ENCODE data around the gene GTSE1.

GTSE1 gene

GRCh38 chr22:46267431-46268279 is 29.0 kb upstream of the GTSE1 start, which contains the start of gene TTC38:
TTC38 (plus strand) TSS chr22:46268008; CDS start chr22:46268040, 32 bp downstream.
- Mint-ChIP-seq H3K9me3 (peaks cover 9% of the 10 kb centered on the region), H3K27me3 (peaks cover 23% of the 10 kb centered on the region), H3K4me1 (peaks cover 12% of the 10 kb centered on the region), H3K4me3 (peak within 1 kb of the TSS; percentile 81), H3K36me3 (ENCODE audit: low read depth) (no peaks in the 10 kb centered on the region), H3K27ac (no peak within 1 kb of the TSS)
- peak; percentile 66 for ATAC-seq
- peak; percentile 59 for DNase-seq

GRCh38 chr22:46269564-46269963 is 27.1 kb upstream of the GTSE1 start:
- Mint-ChIP-seq H3K4me3 (no peak overlapping the region), H3K36me3 (ENCODE audit: low read depth) (no peaks in the 10 kb centered on the region), H3K27ac (no peak overlapping the region), H3K9me3 (peaks cover 9% of the 10 kb centered on the region), H3K27me3 (peaks cover 9% of the 10 kb centered on the region), H3K4me1 (peaks cover 12% of the 10 kb centered on the region)
- DNase-seq (no peak), ATAC-seq (no peak)

DNA sequence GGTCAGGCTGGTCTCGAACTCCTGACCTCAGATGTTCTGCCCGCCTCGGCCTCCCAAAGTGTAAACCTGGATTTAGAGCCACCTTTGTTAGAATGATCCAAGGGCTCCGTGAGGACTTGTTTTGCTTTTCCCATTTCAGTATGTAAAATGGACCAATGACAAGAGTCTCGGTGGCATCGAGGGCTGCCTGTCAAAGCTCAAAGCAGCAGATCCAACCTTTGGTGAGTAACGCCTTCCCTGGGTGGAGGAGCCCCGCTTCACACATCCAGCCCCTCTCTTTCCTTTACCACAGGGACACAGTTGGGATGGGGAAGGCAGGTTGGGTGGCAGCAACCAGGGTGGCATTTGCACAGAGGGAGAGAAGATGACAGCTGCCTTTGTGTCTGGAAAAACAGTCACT is 24.5 kb upstream of the GTSE1 start:
- ATAC-seq (no peak), DNase-seq (no peak)
- Mint-ChIP-seq H3K4me1 (peaks cover 10% of the 10 kb centered on the region), H3K27ac (no peak overlapping the region), H3K36me3 (ENCODE audit: low read depth) (peaks cover 7% of the 10 kb centered on the region), H3K9me3 (no peaks in the 10 kb centered on the region), H3K4me3 (no peak overlapping the region), H3K27me3 (no peaks in the 10 kb centered on the region)

- Mint-ChIP-seq H3K4me1 (peaks cover 7% of the 10 kb centered on the region), H3K27ac (no peak overlapping the region), H3K27me3 (no peaks in the 10 kb centered on the region), H3K36me3 (ENCODE audit: low read depth) (peaks cover 7% of the 10 kb centered on the region), H3K9me3 (no peaks in the 10 kb centered on the region), H3K4me3 (no peak overlapping the region)
- no peak for ATAC-seq
- DNase-seq: no peak
Observed at GRCh38 chr22:46272762-46273431, 23.8 kb upstream of the GTSE1 start.

GRCh38 chr22:46273432-46274148 is 23.1 kb upstream of the GTSE1 start:
- ATAC-seq: no peak
- no peak for DNase-seq
- Mint-ChIP-seq H3K27me3 (no peaks in the 10 kb centered on the region), H3K27ac (no peak overlapping the region), H3K9me3 (no peaks in the 10 kb centered on the region), H3K4me1 (peaks cover 3% of the 10 kb centered on the region), H3K36me3 (ENCODE audit: low read depth) (peaks cover 9% of the 10 kb centered on the region), H3K4me3 (no peak overlapping the region)

DNA sequence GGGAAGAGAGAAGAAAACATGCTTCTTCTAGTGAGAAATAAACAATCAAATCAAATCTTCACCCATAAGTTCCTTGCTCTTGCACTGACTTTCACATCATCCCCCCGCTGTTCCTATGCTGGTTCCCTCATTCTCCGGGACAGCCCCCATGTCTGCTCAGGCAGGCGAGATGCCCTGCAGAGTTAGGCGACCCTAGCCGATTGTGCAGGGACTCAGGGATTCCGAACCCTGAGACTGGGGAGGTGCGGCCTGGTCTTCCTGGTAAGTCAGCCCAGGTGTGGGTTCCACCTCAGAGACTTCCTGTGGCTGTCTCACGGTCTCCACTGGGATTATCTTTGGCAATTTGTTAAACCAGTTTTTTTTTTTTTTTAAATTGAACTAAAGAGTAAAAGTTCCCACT is 22.3 kb upstream of the GTSE1 start:
- ATAC-seq: no peak
- Mint-ChIP-seq H3K27me3 (no peaks in the 10 kb centered on the region), H3K9me3 (no peaks in the 10 kb centered on the region), H3K4me1 (peaks cover 3% of the 10 kb centered on the region), H3K36me3 (ENCODE audit: low read depth) (peaks cover 9% of the 10 kb centered on the region), H3K27ac (no peak overlapping the region), H3K4me3 (no peak overlapping the region)
- DNase-seq: no peak

DNA sequence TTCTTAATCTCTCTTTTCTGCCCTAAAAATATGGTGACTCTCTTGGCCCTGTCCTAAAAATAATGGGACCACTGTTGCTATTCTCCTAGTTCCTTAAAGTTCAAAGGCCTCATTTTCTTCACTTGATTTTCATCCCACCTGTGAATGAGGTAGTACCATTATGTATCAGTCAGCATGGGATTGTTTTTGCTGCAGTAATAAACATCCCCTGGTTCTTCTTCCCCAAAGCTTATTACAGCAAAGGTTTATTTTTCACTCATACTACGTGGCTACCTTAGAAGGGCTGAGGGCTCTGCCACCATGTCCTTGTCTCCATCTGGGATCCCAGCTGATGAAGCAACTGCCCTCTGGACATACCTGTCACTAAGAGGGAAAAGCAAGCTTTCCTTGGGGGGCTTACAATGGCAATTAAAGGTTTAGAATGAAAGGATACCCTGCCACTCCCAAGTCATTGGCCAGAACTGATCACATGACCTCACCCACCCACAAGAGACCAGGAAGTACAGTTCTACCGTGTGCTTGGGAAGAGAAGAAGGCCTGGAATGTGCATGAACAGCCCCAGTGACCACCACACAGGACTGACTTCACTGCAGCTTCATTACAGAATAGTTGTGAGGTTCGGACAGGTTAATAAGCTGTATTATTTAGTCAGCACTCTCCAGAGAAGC is 21.1 kb upstream of the GTSE1 start:
- Mint-ChIP-seq H3K4me1 (no peaks in the 10 kb centered on the region), H3K4me3 (no peak overlapping the region), H3K36me3 (ENCODE audit: low read depth) (peaks cover 9% of the 10 kb centered on the region), H3K27me3 (no peaks in the 10 kb centered on the region), H3K9me3 (no peaks in the 10 kb centered on the region), H3K27ac (no peak overlapping the region)
- ATAC-seq: no peak
- no peak for DNase-seq

DNA sequence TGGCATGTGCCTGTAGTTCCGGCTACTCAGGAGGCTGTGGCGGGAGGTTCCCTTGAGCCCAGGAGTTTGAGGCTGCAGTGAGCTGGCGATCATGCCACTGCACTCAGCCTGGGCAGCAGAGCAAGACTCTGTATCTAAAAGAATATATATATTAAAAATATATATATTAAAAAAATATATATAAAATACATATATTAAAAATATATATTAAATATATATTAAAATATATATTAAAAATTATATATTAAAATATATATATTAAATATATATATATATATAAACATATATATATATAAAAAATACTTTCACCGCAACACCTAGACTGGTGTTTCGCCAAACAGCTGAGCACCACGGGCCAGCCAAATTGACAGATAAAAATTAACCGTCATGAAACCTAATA is 20.1 kb upstream of the GTSE1 start:
- no peaks in the 10 kb centered on the region for H3K4me1 Mint-ChIP-seq
- peaks cover 9% of the 10 kb centered on the region for H3K36me3 Mint-ChIP-seq (ENCODE audit: low read depth)
- H3K4me3 Mint-ChIP-seq: no peak overlapping the region
- no peak overlapping the region for H3K27ac Mint-ChIP-seq
- DNase-seq: no peak
- no peaks in the 10 kb centered on the region for H3K27me3 Mint-ChIP-seq
- no peak for ATAC-seq
- no peaks in the 10 kb centered on the region for H3K9me3 Mint-ChIP-seq

GRCh38 chr22:46278656-46279645 is 17.7 kb upstream of the GTSE1 start:
- H3K4me3 Mint-ChIP-seq: no peak overlapping the region
- H3K27ac Mint-ChIP-seq: no peak overlapping the region
- no peaks in the 10 kb centered on the region for H3K4me1 Mint-ChIP-seq
- H3K9me3 Mint-ChIP-seq: no peaks in the 10 kb centered on the region
- no peaks in the 10 kb centered on the region for H3K27me3 Mint-ChIP-seq
- no peak for ATAC-seq
- DNase-seq: no peak
- H3K36me3 Mint-ChIP-seq (ENCODE audit: low read depth): peaks cover 10% of the 10 kb centered on the region

DNA sequence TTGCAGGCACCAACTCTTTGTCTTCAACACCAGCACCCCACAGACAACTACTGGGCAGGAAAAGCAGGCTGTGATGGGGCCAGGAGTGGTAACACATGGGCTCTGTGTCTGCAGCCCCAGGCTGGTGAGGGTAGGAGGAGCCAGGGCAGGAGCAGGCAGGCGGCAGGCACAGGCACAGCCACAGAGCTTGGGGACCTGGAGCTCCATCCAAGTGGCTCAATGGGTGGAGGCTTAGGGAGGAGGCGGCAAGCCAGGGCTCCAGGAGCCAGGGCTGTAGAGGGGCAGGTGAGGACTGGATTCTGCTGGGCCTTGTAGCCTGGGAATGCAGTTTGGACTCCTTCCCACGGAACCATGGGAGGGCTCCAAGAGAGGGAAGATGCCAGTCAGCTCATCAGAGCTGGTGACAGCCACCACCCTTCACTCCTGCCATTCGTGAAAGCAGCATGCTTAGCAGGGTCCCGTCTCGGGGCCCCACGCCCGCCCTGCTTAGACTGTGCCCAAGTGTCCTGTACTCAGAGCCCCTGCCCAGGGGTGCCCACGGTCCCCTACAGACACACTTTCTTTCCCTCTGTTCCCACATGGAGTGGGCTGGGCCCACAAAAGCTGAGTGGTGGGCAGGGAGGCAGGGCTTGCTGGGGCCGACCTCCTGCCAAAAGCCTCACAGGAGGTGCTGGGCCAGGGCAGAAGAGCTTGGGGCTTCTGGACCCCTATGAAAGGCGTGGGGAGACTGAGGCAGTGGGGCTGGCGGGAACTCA is 16.4 kb upstream of the GTSE1 start:
- peaks cover 16% of the 10 kb centered on the region for H3K36me3 Mint-ChIP-seq (ENCODE audit: low read depth)
- no peak overlapping the region for H3K27ac Mint-ChIP-seq
- H3K27me3 Mint-ChIP-seq: no peaks in the 10 kb centered on the region
- ATAC-seq (no peak), DNase-seq (no peak)
- no peaks in the 10 kb centered on the region for H3K4me1 Mint-ChIP-seq
- no peaks in the 10 kb centered on the region for H3K9me3 Mint-ChIP-seq
- H3K4me3 Mint-ChIP-seq: no peak overlapping the region

GRCh38 chr22:46280999-46281623 is 15.6 kb upstream of the GTSE1 start:
- no peak for DNase-seq
- H3K27me3 Mint-ChIP-seq: no peaks in the 10 kb centered on the region
- peak overlapping the region; percentile 15 for H3K4me3 Mint-ChIP-seq
- peaks cover 11% of the 10 kb centered on the region for H3K36me3 Mint-ChIP-seq (ENCODE audit: low read depth)
- no peak overlapping the region for H3K27ac Mint-ChIP-seq
- ATAC-seq: peak; percentile 11
- H3K9me3 Mint-ChIP-seq: no peaks in the 10 kb centered on the region
- H3K4me1 Mint-ChIP-seq: peaks cover 2% of the 10 kb centered on the region

- Mint-ChIP-seq H3K9me3 (no peaks in the 10 kb centered on the region), H3K36me3 (ENCODE audit: low read depth) (peaks cover 11% of the 10 kb centered on the region), H3K4me1 (peaks cover 2% of the 10 kb centered on the region), H3K27me3 (no peaks in the 10 kb centered on the region), H3K4me3 (no peak overlapping the region), H3K27ac (no peak overlapping the region)
- ATAC-seq (no peak), DNase-seq (no peak)
Observed at GRCh38 chr22:46281866-46282678, 14.6 kb upstream of the GTSE1 start.
